Right lobe of liver (tissue), 4 donors: ENCODE data around the gene TMEM72.

Source experiments
- CTCF ChIP-seq, 4 donors: fragments of 200-600 bp in 3 of 4; fragments of 450-650 bp in 1 of 4; IDR thresholded peaks; one replicate each; pipeline versions ENCODE4 v1.5.1 to v1.8.0; 2016 to 2022; ENCODE audit warnings: antibody characterized with exemption in 4 of 4, mild to moderate bottlenecking in 2 of 4
- POLR2A ChIP-seq: fragments of 450-650 bp; IDR thresholded peaks from one replicate; pipeline ENCODE4 v1.6.1; 2017; ENCODE audit warnings: antibody characterized with exemption, mild to moderate bottlenecking
- donor health status: DM: no; HTN: no; CAD: no.
- donor health status: DM: no; HTN: no; CAD: no.
- donor health status: DM: no; HTN: yes; CAD: no.

- TF ChIP-seq CTCF (IDR thresholded peaks at IDR 0.05): no peak
- TF ChIP-seq POLR2A: no peak
Observed at GRCh38 chr10:44927352-44927751, 16.2 kb downstream of the TMEM72 start.
